ENCODE results near the gene TRIM40.
"Not testable (repeated sequence)": the region's sequence is repeated elsewhere in the genome, so short reads cannot be mapped to it uniquely, and the experiment has no call there.

Gene TRIM40

DNA sequence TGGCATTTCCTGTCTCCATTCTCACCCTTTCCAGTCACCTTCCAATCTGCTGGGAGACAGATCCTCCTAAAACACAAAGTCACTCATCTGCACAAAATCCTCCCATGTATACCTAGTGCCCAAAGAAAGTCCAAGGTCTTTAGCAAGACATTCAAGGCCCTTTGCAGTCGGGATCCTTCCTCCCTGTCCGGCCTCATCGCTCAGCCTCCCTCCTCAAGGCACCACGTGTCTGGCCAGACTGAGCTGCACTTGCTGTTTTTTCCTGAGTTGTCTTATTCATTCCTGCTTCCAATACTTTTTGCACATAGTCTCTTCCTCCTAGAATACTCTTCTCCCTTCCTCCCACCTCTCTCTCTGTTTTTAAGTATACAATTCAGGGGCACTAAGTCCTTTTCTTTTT, 28.8 kb downstream of the TRIM40 start:
- DNase-seq (ENCODE audit: low read depth): no peak
- TF ChIP-seq, protein P1, sequence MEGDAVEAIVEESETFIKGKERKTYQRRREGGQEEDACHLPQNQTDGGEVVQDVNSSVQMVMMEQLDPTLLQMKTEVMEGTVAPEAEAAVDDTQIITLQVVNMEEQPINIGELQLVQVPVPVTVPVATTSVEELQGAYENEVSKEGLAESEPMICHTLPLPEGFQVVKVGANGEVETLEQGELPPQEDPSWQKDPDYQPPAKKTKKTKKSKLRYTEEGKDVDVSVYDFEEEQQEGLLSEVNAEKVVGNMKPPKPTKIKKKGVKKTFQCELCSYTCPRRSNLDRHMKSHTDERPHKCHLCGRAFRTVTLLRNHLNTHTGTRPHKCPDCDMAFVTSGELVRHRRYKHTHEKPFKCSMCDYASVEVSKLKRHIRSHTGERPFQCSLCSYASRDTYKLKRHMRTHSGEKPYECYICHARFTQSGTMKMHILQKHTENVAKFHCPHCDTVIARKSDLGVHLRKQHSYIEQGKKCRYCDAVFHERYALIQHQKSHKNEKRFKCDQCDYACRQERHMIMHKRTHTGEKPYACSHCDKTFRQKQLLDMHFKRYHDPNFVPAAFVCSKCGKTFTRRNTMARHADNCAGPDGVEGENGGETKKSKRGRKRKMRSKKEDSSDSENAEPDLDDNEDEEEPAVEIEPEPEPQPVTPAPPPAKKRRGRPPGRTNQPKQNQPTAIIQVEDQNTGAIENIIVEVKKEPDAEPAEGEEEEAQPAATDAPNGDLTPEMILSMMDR (IDR thresholded peaks at IDR 0.05; ENCODE audit: control insufficient read depth, extremely low read depth, insufficient read depth): no peak
- H3K4me3 ChIP-seq (ENCODE audit: low read depth, low read length): no peak overlapping the region

DNA sequence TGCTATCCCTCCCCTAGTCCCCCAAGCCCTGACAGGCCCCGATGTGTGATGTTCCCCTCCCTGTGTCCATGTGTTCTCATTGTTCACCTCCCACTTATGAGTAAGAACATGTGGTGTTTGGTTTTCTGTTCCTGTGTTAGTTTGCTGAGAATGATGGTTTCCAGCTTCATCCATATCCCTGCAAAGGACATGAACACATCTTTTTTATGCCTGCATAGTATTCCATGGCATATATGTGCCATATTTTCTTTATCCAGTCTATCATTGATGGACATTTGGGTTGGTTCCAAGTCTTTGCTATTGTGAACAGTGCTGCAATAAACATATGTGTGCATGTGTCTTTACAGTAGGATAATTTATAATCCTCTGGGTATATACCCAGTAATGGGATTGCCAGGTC, 29.3 kb downstream of the TRIM40 start:
- DNase-seq (ENCODE audit: low read depth); H3K4me3 ChIP-seq (ENCODE audit: low read depth, low read length): not testable (repeated sequence)

DNA sequence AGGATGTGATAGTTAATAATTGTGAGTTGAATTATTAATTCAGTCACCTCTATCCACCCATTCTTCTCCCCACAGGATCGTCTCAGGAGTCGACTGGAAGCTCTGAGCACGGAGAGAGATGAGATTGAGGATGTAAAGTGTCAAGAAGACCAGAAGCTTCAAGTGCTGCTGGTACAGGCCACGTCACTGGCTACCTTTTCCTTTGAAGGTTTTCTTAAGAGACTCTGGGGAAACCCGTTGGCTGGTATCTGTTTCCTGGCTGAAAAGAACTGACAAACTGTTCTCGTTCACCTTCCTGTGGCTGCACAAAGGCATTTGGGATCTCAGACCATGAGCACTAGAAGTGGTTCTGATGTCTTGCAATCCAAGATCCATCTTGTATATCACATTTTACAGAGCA, 31.2 kb downstream of the TRIM40 start:
- DNase-seq (ENCODE audit: low read depth): no peak
- TF ChIP-seq, protein P1 (IDR thresholded peaks at IDR 0.05; ENCODE audit: control insufficient read depth, extremely low read depth, insufficient read depth): no peak
- no peak overlapping the region for H3K4me3 ChIP-seq (ENCODE audit: low read depth, low read length)

DNA sequence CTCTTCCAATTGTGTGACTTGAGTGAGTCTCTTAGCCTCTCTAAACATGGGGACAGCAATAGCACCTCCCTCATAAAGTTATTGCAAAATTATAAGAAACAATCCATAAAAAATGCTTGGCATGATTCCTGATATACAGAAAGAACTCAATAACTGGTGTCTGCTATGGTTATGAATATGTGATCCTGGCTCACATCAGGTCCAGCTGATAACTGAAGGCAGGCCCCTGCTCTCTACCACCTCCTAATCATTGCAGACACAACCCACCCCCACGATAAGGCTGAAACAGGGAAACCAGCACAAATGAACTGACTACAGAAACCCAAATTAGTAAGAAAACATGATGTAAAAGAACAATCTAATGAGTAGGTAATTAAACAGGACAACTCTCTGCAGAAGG, 32.8 kb downstream of the TRIM40 start:
- no peak for DNase-seq (ENCODE audit: low read depth)
- TF ChIP-seq, protein P1 (IDR thresholded peaks at IDR 0.05; ENCODE audit: control insufficient read depth, extremely low read depth, insufficient read depth): no peak
- H3K4me3 ChIP-seq (ENCODE audit: low read depth, low read length): no peak overlapping the region

DNA sequence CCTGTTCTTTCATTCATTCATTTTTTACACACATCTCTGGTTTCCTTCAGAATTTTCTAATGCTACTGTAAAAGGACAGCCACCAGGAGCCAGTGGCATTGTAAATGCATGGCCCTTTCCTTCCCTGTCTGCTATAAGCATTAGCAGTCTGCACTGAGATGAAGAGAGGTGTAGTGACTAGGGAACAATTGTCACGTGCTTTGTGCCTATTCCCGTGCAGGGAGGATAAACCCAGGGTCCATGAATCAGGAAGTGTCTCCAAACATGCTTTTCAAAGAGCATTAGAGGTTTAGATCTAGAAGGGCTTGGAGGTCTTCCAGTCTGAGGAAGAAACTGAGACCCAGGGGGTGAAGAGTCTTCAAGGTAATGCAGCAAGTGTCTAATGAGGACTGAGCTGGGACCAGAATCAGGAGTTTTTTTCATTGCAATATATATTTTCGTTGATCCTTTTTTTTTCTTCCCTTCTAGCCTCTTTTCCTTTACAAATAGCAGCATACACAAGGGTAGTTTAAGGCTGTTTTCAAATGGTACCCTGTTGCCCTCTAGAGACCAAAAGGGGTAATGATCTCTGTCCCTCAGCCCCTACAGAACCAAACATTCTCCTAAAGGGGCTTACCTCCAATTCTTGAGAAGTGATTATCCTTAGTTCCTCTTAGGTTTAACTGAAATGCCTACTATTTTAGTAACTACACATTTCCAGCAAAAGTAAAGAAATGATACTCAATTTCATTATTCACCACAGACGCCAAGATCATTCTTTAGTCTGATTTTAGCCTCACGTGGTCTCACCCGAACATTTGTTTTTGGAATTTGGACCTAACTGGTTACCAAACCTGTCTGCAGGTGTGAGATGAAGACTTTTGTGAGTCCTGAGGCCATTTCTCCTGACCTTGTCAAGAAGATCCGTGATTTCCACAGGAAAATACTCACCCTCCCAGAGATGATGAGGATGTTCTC, 34.0 kb downstream of the TRIM40 start:
- TF ChIP-seq, protein P1 (IDR thresholded peaks at IDR 0.05; ENCODE audit: control insufficient read depth, extremely low read depth, insufficient read depth): peak; percentile 81
- H3K4me3 ChIP-seq (ENCODE audit: low read depth, low read length): no peak overlapping the region
- peak; percentile 7 for DNase-seq (ENCODE audit: low read depth)

DNA sequence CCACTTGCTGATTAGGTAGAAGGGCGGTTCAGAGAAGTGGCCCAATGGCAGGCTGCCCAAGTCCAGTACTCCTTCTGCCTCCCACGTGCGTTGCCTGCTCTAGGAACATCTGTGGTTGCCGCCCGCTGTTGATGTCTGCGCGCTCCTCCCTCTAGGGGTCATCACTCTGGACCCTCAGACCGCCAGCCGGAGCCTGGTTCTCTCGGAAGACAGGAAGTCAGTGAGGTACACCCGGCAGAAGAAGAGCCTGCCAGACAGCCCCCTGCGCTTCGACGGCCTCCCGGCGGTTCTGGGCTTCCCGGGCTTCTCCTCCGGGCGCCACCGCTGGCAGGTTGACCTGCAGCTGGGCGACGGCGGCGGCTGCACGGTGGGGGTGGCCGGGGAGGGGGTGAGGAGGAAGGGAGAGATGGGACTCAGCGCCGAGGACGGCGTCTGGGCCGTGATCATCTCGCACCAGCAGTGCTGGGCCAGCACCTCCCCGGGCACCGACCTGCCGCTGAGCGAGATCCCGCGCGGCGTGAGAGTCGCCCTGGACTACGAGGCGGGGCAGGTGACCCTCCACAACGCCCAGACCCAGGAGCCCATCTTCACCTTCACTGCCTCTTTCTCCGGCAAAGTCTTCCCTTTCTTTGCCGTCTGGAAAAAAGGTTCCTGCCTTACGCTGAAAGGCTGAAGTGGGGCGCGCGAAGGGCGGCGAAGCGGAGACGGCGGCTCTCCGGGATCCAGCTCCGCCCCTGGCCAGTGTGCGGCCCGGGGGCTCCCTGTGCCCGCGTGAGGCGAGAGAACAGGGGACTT, 35.9 kb downstream of the TRIM40 start:
- no peak overlapping the region for H3K4me3 ChIP-seq (ENCODE audit: low read depth, low read length)
- no peak for DNase-seq (ENCODE audit: low read depth)
- TF ChIP-seq, protein P1 (IDR thresholded peaks at IDR 0.05; ENCODE audit: control insufficient read depth, extremely low read depth, insufficient read depth): no peak

DNA sequence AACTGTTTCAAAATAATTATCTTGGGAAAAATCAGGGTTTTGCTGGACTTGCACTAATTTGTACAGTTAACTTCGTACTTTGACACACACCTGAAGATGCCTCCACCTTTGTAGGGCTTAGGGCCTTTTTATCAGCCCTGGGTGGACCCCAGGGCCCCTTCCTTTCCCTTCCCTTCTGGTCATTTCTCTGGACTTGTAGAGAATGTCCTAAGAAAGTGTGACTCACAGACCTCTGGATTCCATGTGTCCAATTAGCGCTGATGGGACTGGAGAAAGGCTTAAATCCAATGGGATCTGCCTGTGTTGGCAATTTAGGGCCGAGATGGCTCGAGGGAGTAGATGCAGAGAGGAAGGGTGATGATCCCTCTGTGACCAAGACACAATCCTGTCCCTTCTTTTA, 36.7 kb downstream of the TRIM40 start:
- TF ChIP-seq, protein P1 (IDR thresholded peaks at IDR 0.05; ENCODE audit: control insufficient read depth, extremely low read depth, insufficient read depth): no peak

More for the DNA sequence above, 36.7 kb downstream of the TRIM40 start:
- DNase-seq (ENCODE audit: low read depth): no peak
- no peak overlapping the region for H3K4me3 ChIP-seq (ENCODE audit: low read depth, low read length)

All from LNCaP clone FGC (cell line).